GM12892 (cell line): Measurements from ENCODE around the gene CNDP1.

Source experiments
- POLR2A ChIP-seq: IDR thresholded peaks from 2 replicates; pipeline ENCODE4 v1.6.1; 2011; ENCODE audit warnings: low read depth, low read length, control low read depth
- POLR2AphosphoS5 ChIP-seq: IDR thresholded peaks from 2 replicates; pipeline ENCODE4 v1.6.1; 2011; ENCODE audit warnings: low read depth, low read length, control low read depth

GRCh38 chr18:74595431-74595830 is 61.1 kb downstream of the CNDP1 start:
- TF ChIP-seq POLR2A (no peak), POLR2AphosphoS5 (no peak)
